GM20000 (cell line): ENCODE results near the gene KCNMA1.

ENCODE experiments used
- DNase-seq: peaks from one replicate; pipeline ENCODE4 v3.0.0; 2012; ENCODE audit warnings: low spot score
- TF ChIP-seq, protein P1 (sequence below): IDR thresholded peaks from 2 replicates; pipeline ENCODE4 v1.5.1; 2012; ENCODE audit warnings: mild to moderate bottlenecking, control low read depth; ENCODE audit errors: extremely low read depth, missing control alignments

The KCNMA1 gene

DNA sequence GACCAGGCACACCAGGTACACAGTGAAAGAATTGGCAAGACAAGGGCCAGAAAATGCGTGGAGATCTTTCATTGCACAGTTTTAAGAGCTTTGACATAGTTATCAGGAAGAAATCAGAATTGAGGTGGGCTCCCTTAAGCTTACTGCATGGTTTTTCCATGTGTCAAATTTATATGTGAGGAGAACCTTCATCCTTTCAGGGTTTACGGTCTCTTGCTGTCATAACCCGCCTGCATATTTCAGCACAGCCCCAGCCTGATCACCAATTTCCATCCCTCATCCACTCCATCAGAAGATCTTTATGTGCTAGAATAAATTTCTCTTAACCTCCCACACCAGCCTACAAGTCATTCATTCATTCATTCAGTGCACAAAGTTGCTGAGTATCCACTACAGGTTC lies 373.1 kb downstream of the KCNMA1 start:
- TF ChIP-seq, protein P1, sequence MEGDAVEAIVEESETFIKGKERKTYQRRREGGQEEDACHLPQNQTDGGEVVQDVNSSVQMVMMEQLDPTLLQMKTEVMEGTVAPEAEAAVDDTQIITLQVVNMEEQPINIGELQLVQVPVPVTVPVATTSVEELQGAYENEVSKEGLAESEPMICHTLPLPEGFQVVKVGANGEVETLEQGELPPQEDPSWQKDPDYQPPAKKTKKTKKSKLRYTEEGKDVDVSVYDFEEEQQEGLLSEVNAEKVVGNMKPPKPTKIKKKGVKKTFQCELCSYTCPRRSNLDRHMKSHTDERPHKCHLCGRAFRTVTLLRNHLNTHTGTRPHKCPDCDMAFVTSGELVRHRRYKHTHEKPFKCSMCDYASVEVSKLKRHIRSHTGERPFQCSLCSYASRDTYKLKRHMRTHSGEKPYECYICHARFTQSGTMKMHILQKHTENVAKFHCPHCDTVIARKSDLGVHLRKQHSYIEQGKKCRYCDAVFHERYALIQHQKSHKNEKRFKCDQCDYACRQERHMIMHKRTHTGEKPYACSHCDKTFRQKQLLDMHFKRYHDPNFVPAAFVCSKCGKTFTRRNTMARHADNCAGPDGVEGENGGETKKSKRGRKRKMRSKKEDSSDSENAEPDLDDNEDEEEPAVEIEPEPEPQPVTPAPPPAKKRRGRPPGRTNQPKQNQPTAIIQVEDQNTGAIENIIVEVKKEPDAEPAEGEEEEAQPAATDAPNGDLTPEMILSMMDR = no peak
- DNase-seq = no peak

DNA sequence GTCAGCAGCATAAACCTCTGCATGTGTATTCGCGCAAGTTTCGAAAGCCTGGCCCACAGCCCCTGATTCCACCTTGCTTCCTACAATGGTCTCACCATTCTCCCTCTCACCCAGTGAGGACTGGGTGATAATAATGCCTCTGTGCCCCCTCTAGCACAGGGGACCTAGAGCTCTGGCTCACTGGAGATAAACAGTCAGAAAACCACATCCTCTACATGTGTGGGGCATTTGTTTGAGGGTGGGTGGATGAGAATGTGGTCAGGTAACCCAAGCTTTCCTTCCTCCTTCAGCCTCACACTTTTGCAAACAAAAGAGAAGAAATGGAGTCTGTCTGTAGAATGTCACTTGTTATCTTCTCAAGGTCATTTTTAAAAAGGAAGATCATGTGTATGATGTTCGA lies 373.5 kb downstream of the KCNMA1 start:
- peak; percentile 7 for DNase-seq
- TF ChIP-seq, protein P1 = no peak

DNA sequence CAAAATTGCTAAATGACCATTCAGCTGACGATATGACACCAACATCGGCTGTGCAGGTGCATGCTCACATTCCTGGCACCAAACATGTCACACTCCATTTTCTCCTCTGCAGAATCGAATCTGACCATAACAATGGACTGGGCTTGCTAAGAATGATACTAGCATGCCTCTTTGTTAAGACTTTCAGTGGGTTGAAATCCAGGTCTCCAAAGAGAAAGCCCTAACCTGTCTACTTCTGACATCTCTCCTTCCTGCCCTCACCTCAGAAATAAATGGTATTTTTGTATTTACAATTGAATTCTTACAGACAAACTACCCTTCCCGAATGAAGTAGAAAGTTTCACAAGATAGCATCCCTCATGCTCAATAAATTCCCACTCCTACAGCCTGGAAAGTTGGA lies 373.9 kb downstream of the KCNMA1 start:
- TF ChIP-seq, protein P1 = no peak
- no peak for DNase-seq

DNA sequence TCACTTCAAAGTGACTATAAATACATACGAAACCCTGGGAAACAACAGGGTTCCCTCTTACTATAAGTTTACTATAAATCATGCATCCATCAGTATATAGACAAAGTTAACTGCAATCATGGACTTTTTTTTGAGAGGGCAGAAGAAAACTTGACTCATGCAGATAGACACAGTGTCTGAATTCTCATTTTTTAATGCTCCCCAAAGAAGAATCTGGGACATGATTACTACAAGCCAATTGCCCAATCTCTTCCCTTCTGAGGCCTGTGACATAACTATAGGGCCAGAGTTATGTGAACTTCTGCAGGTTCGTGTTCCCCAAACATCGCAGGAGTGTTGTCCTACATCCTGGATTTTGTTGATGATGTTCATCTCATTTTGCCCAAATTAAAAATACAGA lies 376.5 kb downstream of the KCNMA1 start:
- TF ChIP-seq, protein P1 = no peak
- DNase-seq = no peak

DNA sequence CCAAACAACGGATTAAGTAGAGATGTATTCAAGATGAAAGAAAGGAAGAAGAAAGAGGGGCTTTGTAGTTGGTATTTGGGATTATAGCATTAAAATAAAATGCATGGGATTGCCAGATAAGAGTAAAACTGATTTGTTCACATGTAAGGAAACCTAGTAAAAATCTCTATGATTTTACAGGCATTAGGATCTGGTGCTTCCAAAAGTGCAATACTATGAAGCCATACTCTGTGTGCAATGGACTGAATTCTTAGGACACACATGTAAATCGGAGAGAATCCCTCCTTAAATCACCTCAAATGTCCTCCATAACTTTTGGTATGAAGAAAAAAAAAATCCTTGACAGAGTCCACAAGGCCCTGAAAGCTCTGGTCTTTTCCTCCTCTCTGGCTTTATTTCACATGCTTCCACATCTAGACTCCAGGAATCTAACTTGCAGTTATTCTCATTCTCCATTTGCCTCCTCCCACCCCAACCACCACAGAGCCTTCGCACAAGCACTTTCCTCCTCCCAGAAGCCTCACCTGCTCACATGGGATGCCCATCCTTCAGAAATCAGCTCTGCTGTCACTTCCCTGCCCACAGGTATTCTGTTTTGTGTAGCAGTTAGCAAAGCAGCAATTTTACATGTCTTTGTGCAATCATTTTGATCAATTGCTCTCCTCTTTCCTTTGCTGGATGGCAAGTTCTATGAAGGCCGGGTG lies 378.3 kb downstream of the KCNMA1 start:
- DNase-seq = no peak
- TF ChIP-seq, protein P1 = no peak

DNA sequence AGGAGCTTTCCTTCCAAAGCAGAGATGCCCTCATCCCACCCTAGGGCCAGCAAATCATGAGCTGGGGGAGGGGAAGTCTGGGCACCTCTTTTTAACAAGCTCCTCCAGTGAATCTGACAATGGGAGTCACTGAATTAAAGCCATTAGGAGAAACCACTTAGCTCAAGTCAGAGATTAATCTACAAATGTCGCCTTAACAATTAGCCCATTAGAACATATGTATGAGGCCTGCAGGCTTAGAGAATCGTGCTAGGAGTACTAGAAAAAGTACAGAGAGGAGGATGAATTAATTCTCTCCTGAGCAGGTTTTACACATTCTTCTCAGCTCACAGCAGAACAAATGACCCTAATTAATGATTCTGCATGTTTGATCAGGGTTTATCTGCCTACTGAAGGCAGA lies 381.3 kb downstream of the KCNMA1 start:
- DNase-seq = no peak
- TF ChIP-seq, protein P1 = no peak

DNA sequence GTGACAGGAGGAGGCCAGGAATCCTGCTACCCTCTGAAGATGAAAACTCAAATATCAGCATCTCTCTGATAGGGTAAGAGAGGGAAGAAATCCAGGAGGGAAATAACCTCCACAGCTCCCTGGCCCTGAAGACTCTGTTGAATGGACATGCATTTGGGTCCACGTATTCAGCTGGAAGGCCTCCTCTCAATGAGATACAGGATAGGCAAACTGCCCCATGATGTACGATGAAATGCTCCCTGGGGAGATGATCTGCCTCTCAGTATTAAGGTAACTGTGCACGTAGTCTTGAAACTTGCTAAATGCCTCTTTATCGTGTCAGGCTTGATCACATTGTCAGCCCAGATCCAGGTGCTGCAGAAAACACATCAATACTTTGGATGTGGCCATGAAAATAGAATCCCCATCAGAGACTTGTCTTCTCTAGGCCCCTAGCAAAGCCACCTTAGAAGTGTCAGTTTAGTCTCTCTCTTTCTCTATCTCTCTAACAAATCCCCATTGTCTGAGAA lies 384.0 kb downstream of the KCNMA1 start:
- TF ChIP-seq, protein P1 = no peak

More for the DNA sequence above, 384.0 kb downstream of the KCNMA1 start:
- no peak for DNase-seq
